HepG2 (cell line): Measurements from ENCODE around the gene DHRS12. TPM values are rescaled to one million over a fixed set of nuclear protein-coding genes. Genes with fewer than 3 reads are reported as not detected.

Experiments
- ATAC-seq: fragments of 200-7000 bp; cut with Tn5 transposase; 3 replicates; pipeline ENCODE4 v1.9.1; 2020; ENCODE audit warnings: mild to moderate bottlenecking, moderate library complexity
- BruUV-seq: library from RNA; stranded (reverse); fragments of 400-500 nt; replicated peaks from 2 replicates; lab custom pipeline; 2021; lab: Mats Ljungman, UMichigan
- CTCF ChIA-PET: fragments of 300-600 bp; formaldehyde crosslinking; extraction: SDS; loops from one replicate; lab custom pipeline; 2021; ENCODE audit warnings: low total read pairs, inconsistent platforms, low intra/inter-chr PET ratio; lab: Yijun Ruan, JAX
- POLR2A ChIA-PET: fragments of 350-600 bp; sonication (Branson Sonifier 250); formaldehyde crosslinking; loops from one replicate; lab custom pipeline; 2020; ENCODE audit warnings: antibody characterized with exemption, inconsistent platforms; lab: Yijun Ruan, JAX
- DNase-seq: peaks from one replicate; pipeline ENCODE4 v3.0.0-alpha.2; 2015; ENCODE audit warnings: low spot score
- FAIRE-seq: peaks from 3 replicates; lab custom pipeline; 2011; peaks lifted over from hg19 to GRCh38; lab: Jason Lieb, UNC
- H2AFZ ChIP-seq: one replicate; pipeline ENCODE4 v1.6.1; 2011; ENCODE audit warnings: low read length, inconsistent platforms
- H3K27ac ChIP-seq: fragments of 300-600 bp; 3 replicates; pipeline ENCODE4 v1.8.0; 2011; ENCODE audit warnings: mixed run types, mild to moderate bottlenecking, mixed read lengths, low read length, inconsistent platforms; ENCODE audit not compliant: insufficient read depth; ENCODE audit errors: extremely low read length
- H3K27me3 ChIP-seq, 2 experiments: fragments of 200-600 bp in 1 of 2; 2 replicates in 1 of 2; 3 replicates in 1 of 2; pipeline versions ENCODE4 v1.6.0 to v1.8.0; 2011; ENCODE audit warnings: low read length in 2 of 2, mild to moderate bottlenecking in 2 of 2, moderate library complexity in 2 of 2, inconsistent platforms in 1 of 2; ENCODE audit not compliant: insufficient read depth in 2 of 2, control insufficient read depth in 1 of 2
- H3K36me3 ChIP-seq, 2 experiments: fragments of 200-600 bp in 1 of 2; replicated peaks in 1 of 2; 2 replicates in 1 of 2; 3 replicates in 1 of 2; pipeline versions ENCODE4 v1.5.1 to v1.8.0; 2011; ENCODE audit warnings: low read length in 2 of 2, inconsistent platforms in 1 of 2; ENCODE audit not compliant: insufficient read depth in 2 of 2, control insufficient read depth in 1 of 2
- H3K4me1 ChIP-seq: 2 replicates; pipeline ENCODE4 v1.5.1; 2012; ENCODE audit warnings: low read length, inconsistent platforms; ENCODE audit not compliant: insufficient read depth
- H3K4me2 ChIP-seq: 2 replicates; pipeline ENCODE4 v1.6.0; 2011; ENCODE audit warnings: low read depth, low read length, inconsistent platforms
- H3K4me3 ChIP-seq, 3 experiments: fragments of 200-600 bp in 1 of 3; sonication (generic), shearing (Covaris generic) in 1 of 3; replicated peaks in 1 of 3; 2 replicates each; pipeline ENCODE4 v1.5.1; 2011 to 2016; ENCODE audit warnings: low read length in 3 of 3, inconsistent platforms in 2 of 3, low read depth in 2 of 3, mild to moderate bottlenecking in 2 of 3, control low read depth in 1 of 3, mixed read lengths in 1 of 3; ENCODE audit not compliant: insufficient read depth in 1 of 3
- H3K79me2 ChIP-seq: one replicate; pipeline ENCODE4 v1.6.1; 2011; ENCODE audit warnings: low read length, inconsistent platforms; ENCODE audit not compliant: insufficient read depth
- H3K9ac ChIP-seq: 2 replicates; pipeline ENCODE4 v1.6.0; 2011; ENCODE audit warnings: mild to moderate bottlenecking, low read depth, low read length, inconsistent platforms; ENCODE audit not compliant: insufficient read depth
- H3K9me3 ChIP-seq: 2 replicates; pipeline ENCODE4 v1.5.1; 2012; ENCODE audit warnings: mild to moderate bottlenecking, low read length
- H4K20me1 ChIP-seq: 2 replicates; pipeline ENCODE4 v1.6.0; 2011; ENCODE audit warnings: inconsistent platforms, mild to moderate bottlenecking, low read length, moderate library complexity; ENCODE audit not compliant: insufficient read depth
- CEBPB ChIP-seq: IDR thresholded peaks from 2 replicates; pipeline ENCODE4 v1.6.1; 2011; ENCODE audit warnings: low read depth, low read length, improper control_type of control experiment, borderline replicate concordance
- GABPA ChIP-seq, 2 experiments: IDR thresholded peaks; 2 replicates each; pipeline ENCODE4 v1.6.1; 2011 to 2016; ENCODE audit warnings: low read depth in 2 of 2, low read length in 1 of 2, missing biosample characterization in 1 of 2, missing genetic modification characterization in 1 of 2
- GTF2F1 ChIP-seq: fragments of 150-350 bp; IDR thresholded peaks from 2 replicates; pipeline ENCODE4 v1.6.1; 2014; ENCODE audit warnings: low read length
- GTF3A ChIP-seq: sonication (generic); formaldehyde crosslinking; conservative IDR thresholded peaks from 2 replicates; pipeline ENCODE4 v1.4.0; 2020; ENCODE audit warnings: mild to moderate bottlenecking, missing genetic modification reagents
- HNRNPK ChIP-seq: fragments of 200-400 bp; formaldehyde crosslinking; IDR thresholded peaks from 2 replicates; pipeline ENCODE4 v1.6.1; 2018; ENCODE audit warnings: low read length, low read depth, moderate library complexity, mild to moderate bottlenecking; ENCODE audit not compliant: poor library complexity, severe bottlenecking
- KLF13 ChIP-seq: sonication (generic); formaldehyde crosslinking; IDR thresholded peaks from 2 replicates; pipeline ENCODE4 v1.4.0; 2020; ENCODE audit warnings: mild to moderate bottlenecking, missing genetic modification reagents
- LCORL ChIP-seq, 2 experiments: fragments of 450-650 bp in 1 of 2; sonication (generic) in 1 of 2; formaldehyde crosslinking in 1 of 2; IDR thresholded peaks; 2 replicates each; pipeline versions ENCODE4 v1.5.0 to v1.6.1; 2017 to 2020; ENCODE audit warnings: antibody characterized with exemption in 1 of 2, missing genetic modification reagents in 1 of 2
- MAZ ChIP-seq, 2 experiments: sonication (generic) in 1 of 2; formaldehyde crosslinking in 1 of 2; IDR thresholded peaks; 2 replicates each; pipeline versions ENCODE4 v1.5.0 to v1.6.1; 2012 to 2020; ENCODE audit warnings: low read depth in 2 of 2, mild to moderate bottlenecking in 2 of 2, borderline replicate concordance in 1 of 2, improper control_type of control experiment in 1 of 2, low read length in 1 of 2, missing genetic modification reagents in 1 of 2, moderate library complexity in 1 of 2
- ZNF589 ChIP-seq: sonication (generic); formaldehyde crosslinking; conservative IDR thresholded peaks from 2 replicates; pipeline ENCODE4 v1.8.0; 2022; ENCODE audit warnings: mild to moderate bottlenecking, moderate library complexity, missing genetic modification reagents
- WGBS: methylation state at CpG from one replicate; pipeline ENCODE4 v1.1.6; 2017; ENCODE audit warnings: low lambda C conversion rate; 5-methylcytosine and 5-hydroxymethylcytosine counted together
- in situ Hi-C: cut with HindIII; loops from 2 replicates; pipeline ENCODE4 v1.10.0; 2017; ENCODE audit warnings: low pct_unique_long_range_greater_than_20kb; ENCODE audit not compliant: extremely low pct_ligation_motif_present
- intact Hi-C: fragments of 100-400 bp; cut with micrococcal nuclease; formaldehyde crosslinking; loops from one replicate; pipeline ENCODE4 v1.10.0; 2022; ENCODE audit not compliant: unreplicated experiment
- polyA plus RNA-seq, 8 experiments: library from polyadenylated mRNA; depleted of rRNA in 3 of 8; stranded (reverse) in 7 of 8; unstranded in 1 of 8; fragments of >200 nt; fragmentation: Illumina TruSeq in 4 of 8; extraction: Trizol in 4 of 8; gene quantifications; 2 replicates each; pipeline versions ENCODE4 v1.2.1 to v1.2.3, GENCODE V29; 2011 to 2016; ENCODE audit warnings: low read depth in 4 of 8, missing spikeins in 1 of 8, mixed read lengths in 1 of 8; ENCODE audit not compliant: insufficient read depth in 1 of 8
- total RNA-seq, 5 experiments: library from RNA; depleted of rRNA; stranded (reverse); fragments of >200 nt; fragmentation: Illumina TruSeq; extraction: Trizol; gene quantifications; 2 replicates each; pipeline ENCODE4 v1.2.3, GENCODE V29; 2016; ENCODE audit warnings: low read depth in 1 of 5
- TF ChIP-seq, protein P1 (sequence below), 2 experiments: sonication (generic) in 1 of 2; formaldehyde crosslinking in 1 of 2; IDR thresholded peaks; 2 replicates each; pipeline versions ENCODE4 v1.6.1 to v1.9.0; 2014 to 2022; ENCODE audit warnings: antibody characterized with exemption in 1 of 2, borderline replicate concordance in 1 of 2, inconsistent platforms in 1 of 2, low read depth in 1 of 2, missing genetic modification reagents in 1 of 2
- TF ChIP-seq, protein P2 (sequence below): sonication (generic); formaldehyde crosslinking; IDR thresholded peaks from 2 replicates; pipeline ENCODE4 v1.5.0; 2020; ENCODE audit warnings: mild to moderate bottlenecking, missing genetic modification reagents
- TF ChIP-seq, protein P3 (sequence below): sonication (generic); formaldehyde crosslinking; IDR thresholded peaks from 2 replicates; pipeline ENCODE4 v1.4.0; 2020; ENCODE audit warnings: missing genetic modification reagents, mild to moderate bottlenecking, borderline replicate concordance

Gene DHRS12
- total and polyA plus RNA-seq, 2 of the 13 experiments (the other 11 are each of a cell fraction or from before 2014, with no cell fraction given) = 7.2 to 8.4 TPM

DNA sequence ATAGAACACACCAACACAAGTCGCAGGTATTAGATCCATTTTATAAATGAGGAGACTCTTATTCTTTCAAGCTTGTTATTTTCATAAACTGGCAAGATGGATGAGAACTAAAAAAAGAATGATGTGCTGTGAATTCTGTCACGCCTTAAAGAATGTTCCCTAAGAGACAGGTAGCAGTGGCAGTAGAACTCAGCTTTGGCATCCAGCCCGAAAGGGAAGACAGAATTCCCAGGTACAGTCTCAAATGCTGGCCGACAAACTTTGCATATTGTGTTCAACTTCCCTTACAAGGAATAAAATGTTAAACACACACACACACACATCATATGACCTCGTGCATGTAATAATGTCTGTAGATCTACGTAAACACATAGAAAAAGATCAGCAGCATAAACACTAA lies 37.8 kb upstream of the DHRS12 start:
- H3K4me3 ChIP-seq = no peak overlapping the region
- H3K9ac ChIP-seq = no peak overlapping the region
- POLR2A ChIA-PET = no interaction called here
- H4K20me1 ChIP-seq = no peaks in the 10 kb centered on the region
- DNase-seq (no peak), FAIRE-seq (no peak), ATAC-seq (no peak)
- H3K79me2 ChIP-seq = no peaks in the 10 kb centered on the region
- H3K4me1 ChIP-seq = peaks cover 8% of the 10 kb centered on the region
- H3K27me3 ChIP-seq = no peaks in the 10 kb centered on the region
- no peak overlapping the region for H3K27ac ChIP-seq
- H3K36me3 ChIP-seq = no peaks in the 10 kb centered on the region
- CTCF ChIA-PET = no interaction called here
- intact Hi-C loops (no loop called here), in situ Hi-C loops (no loop called here)
- WGBS = 83% methylated on average over 6 of the region's 6 CpGs
- no peaks in the 10 kb centered on the region for H3K9me3 ChIP-seq
- no TSS peak for BruUV-seq
- no peak overlapping the region for H3K4me2 ChIP-seq
- no peak overlapping the region for H2AFZ ChIP-seq
- TF ChIP-seq LCORL (IDR thresholded peaks at IDR 0.05) (no peak), LCORL (CRISPR knock-in tag; IDR thresholded peaks at IDR 0.05) (no peak), GTF2F1 (no peak), ZNF589 (CRISPR knock-in tag) (no peak), HNRNPK (no peak), GABPA (IDR thresholded peaks at IDR 0.05; ENCODE audit: low read depth, low read length) (no peak), GABPA (CRISPR knock-in tag; IDR thresholded peaks at IDR 0.05; ENCODE audit: low read depth) (no peak), MAZ (IDR thresholded peaks at IDR 0.05; ENCODE audit: borderline replicate concordance, low read depth, low read length) (no peak), MAZ (CRISPR knock-in tag; IDR thresholded peaks at IDR 0.05; ENCODE audit: low read depth) (no peak), KLF13 (CRISPR knock-in tag) (no peak), GTF3A (CRISPR knock-in tag) (no peak), CEBPB (no peak)
- TF ChIP-seq, protein P1, sequence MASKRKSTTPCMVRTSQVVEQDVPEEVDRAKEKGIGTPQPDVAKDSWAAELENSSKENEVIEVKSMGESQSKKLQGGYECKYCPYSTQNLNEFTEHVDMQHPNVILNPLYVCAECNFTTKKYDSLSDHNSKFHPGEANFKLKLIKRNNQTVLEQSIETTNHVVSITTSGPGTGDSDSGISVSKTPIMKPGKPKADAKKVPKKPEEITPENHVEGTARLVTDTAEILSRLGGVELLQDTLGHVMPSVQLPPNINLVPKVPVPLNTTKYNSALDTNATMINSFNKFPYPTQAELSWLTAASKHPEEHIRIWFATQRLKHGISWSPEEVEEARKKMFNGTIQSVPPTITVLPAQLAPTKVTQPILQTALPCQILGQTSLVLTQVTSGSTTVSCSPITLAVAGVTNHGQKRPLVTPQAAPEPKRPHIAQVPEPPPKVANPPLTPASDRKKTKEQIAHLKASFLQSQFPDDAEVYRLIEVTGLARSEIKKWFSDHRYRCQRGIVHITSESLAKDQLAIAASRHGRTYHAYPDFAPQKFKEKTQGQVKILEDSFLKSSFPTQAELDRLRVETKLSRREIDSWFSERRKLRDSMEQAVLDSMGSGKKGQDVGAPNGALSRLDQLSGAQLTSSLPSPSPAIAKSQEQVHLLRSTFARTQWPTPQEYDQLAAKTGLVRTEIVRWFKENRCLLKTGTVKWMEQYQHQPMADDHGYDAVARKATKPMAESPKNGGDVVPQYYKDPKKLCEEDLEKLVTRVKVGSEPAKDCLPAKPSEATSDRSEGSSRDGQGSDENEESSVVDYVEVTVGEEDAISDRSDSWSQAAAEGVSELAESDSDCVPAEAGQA (IDR thresholded peaks at IDR 0.05; ENCODE audit: low read depth) = no peak
- TF ChIP-seq, protein P1 (CRISPR knock-in tag; IDR thresholded peaks at IDR 0.05; ENCODE audit: borderline replicate concordance) = no peak
- TF ChIP-seq, protein P2, sequence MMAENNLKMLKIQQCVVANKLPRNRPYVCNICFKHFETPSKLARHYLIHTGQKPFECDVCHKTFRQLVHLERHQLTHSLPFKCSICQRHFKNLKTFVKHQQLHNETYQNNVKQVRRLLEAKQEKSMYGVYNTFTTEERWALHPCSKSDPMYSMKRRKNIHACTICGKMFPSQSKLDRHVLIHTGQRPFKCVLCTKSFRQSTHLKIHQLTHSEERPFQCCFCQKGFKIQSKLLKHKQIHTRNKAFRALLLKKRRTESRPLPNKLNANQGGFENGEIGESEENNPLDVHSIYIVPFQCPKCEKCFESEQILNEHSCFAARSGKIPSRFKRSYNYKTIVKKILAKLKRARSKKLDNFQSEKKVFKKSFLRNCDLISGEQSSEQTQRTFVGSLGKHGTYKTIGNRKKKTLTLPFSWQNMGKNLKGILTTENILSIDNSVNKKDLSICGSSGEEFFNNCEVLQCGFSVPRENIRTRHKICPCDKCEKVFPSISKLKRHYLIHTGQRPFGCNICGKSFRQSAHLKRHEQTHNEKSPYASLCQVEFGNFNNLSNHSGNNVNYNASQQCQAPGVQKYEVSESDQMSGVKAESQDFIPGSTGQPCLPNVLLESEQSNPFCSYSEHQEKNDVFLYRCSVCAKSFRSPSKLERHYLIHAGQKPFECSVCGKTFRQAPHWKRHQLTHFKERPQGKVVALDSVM = no peak
- TF ChIP-seq, protein P3, sequence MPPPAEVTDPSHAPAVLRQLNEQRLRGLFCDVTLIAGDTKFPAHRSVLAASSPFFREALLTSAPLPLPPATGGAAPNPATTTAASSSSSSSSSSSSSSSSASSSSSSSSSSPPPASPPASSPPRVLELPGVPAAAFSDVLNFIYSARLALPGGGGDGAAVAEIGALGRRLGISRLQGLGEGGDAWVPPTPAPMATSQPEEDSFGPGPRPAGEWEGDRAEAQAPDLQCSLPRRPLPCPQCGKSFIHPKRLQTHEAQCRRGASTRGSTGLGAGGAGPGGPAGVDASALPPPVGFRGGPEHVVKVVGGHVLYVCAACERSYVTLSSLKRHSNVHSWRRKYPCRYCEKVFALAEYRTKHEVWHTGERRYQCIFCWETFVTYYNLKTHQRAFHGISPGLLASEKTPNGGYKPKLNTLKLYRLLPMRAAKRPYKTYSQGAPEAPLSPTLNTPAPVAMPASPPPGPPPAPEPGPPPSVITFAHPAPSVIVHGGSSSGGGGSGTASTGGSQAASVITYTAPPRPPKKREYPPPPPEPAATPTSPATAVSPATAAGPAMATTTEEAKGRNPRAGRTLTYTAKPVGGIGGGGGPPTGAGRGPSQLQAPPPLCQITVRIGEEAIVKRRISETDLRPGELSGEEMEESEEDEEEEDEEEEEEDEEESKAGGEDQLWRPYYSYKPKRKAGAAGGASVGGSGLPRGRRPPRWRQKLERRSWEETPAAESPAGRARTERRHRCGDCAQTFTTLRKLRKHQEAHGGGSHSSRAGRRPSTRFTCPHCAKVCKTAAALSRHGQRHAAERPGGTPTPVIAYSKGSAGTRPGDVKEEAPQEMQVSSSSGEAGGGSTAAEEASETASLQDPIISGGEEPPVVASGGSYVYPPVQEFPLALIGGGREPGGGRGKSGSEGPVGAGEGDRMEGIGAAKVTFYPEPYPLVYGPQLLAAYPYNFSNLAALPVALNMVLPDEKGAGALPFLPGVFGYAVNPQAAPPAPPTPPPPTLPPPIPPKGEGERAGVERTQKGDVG (CRISPR knock-in tag) = no peak
